HG03045 (cell line): Measurements from ENCODE around the gene NKX6-1.
A peak's percentile ranks its signal among the peaks of the same experiment; 100 is the strongest.

Experiments used
- ATAC-seq: cut with Tn5 transposase; IDR thresholded peaks from one replicate; pipeline ENCODE4 v1.9.1; 2021; ENCODE audit warnings: mild to moderate bottlenecking, moderate library complexity; ENCODE audit not compliant: unreplicated experiment

NKX6-1 gene

DNA sequence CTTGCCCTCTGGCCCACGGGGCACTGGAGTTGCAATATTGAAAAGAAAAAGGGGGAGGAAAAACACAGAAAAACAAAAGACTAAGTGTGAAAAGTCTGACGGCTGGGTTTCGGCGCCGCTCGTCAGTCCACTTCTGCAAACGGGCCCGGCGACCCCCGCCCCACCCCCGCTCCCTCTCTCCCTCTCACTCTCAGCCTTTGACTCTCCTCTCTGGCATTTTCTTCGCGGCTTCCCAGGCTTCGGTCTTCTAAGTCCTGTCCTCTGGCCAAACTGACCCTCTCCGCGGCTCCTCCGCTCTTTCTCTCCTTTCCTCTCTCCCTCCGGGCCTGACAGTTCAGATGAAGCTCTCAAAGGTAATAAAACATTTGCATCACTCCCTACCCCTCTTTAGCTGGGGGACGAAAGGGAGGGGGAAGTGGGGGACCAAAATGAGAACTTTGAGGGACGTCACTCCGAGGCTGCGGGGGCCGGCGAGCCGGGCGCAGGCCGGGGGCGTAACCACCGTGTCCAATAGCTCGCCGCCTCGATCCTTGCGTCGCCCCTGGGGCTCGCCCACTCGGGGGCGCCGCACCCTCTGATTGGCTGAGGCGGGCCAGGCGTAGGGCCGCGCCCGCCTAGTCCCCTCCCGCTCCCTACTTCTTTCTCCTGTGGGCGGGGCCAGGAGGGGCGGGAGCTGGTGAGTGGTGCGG is at the start of gene NKX6-1:
Gene NKX6-1, minus strand, starts transcription at position 358 of the 689 bp plus-strand sequence. CDS start 1,064 bp downstream, outside the sequence.
- ATAC-seq = no peak

DNA sequence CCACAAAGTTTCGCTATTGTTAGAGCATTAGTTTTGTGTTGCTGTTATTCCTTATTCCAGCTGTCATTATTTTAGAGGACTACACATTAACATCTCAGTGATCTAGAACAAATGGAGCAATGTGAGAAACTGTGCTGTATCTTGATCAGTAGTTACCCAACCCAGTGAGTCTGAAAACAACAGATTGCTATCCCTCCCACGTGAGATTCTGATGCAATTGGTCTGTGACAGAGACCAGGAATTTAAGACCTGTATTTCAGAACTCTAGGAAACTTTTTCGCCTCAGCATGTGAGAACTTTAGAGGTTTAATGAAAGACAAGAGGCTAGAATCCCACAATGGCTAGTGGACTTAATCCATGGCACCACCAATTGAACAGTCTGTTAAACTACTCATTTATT is 48.1 kb upstream of the NKX6-1 start:
- no peak for ATAC-seq

DNA sequence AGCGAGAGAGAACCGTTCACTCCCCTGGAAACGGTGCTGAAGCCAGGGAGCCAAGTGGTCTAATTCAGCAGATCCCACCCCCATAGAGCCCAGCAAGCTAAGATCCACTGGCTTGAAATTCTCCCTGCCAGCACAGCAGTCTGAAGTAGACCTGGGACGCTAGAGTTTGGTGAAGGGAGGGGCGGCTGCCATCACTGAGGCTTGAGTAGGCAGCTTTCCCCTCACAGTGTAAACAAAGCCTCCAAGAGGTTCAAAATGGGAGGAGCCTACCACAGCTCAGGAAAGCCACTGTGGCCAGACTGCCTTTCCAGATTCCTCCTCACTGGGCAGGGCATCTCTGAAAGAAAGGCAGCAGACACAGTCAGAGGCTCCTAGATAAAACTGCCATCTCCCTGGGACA is 46.0 kb upstream of the NKX6-1 start:
- no peak for ATAC-seq

DNA sequence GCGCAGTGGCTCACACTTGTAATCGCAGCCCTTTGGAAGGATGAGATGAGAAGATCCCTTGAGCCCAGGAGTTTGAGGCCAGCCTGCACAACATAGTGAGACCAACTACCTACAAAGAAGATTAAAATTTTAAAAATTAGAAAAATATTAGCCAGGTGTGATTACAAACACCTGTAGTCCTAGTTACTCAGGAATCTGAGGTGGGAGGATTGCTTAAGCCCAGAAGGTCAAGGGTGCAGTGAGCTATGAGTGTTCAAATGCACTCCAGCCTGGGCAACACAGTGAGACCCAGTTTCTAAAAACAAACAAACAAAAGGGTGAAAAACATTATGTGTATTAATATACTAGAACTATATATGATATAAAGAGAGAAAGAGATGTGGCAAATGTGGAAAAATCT is 36.8 kb upstream of the NKX6-1 start:
- ATAC-seq = no peak

DNA sequence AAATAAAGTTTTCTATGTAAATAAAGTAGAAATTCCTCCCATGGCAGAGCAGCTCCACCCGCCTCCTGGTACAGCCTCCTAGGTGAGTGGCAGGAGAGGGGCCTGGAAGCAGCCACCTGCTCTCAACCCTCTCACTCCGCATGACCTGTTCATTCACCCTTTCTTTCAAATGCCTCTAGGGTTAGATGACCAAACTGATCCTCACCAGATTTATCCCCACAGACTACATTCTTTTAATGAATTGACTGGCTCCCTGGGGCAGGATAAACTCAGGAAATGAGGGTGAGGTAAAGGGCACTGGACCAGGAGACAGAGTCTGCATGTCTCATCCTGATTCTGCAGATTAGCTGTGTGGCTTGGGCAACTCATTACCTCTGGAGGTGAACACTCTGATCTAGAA is 32.6 kb upstream of the NKX6-1 start:
- ATAC-seq = no peak

DNA sequence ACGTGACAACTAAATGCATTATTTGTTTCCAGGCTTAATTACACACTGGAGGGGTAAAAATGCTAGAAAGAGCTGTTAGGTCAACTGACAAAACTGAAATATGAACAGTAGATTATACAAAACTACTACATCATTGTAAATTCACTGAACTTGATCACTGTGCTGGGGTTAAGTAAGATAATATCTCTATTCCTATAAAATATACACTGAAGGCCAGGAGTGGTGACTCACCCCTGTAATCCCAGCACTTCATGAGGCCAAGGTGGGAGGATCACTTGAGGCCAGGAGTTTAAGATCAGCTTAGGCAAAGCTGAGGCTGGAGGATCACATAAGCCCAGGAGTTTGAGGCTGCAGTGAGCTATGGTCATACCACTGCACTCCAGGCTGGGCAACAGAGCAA is 31.8 kb upstream of the NKX6-1 start:
- no peak for ATAC-seq

DNA sequence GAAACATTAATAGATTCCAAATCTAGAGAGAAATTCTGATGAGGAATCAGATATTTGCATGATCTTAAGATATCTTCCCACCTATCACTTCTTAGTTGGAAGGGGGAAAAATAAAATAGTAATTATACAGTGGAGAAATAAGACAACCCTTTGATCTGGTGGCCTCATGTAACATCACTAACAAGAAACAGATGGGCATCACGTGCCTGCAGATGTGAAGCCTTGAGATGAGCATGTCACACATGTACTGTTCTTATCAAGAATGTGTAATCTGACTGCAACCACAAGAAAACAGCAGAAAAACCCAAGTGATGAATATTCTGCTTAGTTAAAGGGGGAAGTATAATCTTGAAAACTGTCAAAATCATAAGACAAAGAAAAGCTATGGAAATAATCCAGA is 31.4 kb upstream of the NKX6-1 start:
- ATAC-seq = no peak

DNA sequence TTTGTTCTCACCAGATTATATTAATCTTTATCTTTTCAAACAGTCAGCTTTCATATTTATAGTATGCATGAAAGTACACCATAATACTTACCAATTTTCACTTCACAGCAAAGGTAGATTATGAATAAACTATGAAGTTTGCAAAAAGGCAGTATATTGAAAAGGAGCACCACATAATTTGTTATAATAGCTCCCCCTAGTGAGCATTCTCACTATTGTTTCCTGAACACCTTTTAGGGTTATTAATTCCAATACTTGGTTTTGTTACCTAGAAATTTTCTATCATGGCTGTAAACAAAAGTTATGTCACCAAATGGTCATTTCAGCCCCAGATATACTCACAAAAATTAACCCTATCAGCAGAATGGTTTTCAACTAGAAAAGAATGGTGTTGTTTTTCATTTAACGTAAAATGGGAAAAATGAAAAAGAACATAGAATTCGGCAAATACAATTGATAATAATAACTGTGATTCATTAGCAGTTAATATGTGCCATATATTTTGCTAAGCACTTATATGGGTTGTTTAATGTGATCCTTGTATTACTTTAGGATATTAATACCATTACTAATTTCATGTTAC is 30.2 kb upstream of the NKX6-1 start:
- no peak for ATAC-seq

DNA sequence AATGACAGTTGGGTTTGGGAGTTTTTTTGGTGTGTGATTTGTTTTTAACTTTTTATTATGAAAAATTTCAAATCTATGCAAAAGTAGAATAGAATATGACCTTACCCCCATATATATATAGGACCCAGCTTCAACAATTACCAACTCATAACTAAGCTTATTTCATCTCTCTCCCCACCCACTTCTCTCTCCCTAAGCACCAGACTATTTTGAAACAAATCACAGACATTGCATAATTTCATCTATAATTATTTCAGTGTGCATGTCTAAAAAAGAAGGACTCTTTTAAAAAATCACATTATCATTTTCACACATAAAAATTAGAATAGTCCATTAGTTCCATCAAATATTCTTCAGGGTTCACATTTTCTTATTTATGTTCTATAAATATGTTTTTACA is 28.3 kb upstream of the NKX6-1 start:
- ATAC-seq = no peak

DNA sequence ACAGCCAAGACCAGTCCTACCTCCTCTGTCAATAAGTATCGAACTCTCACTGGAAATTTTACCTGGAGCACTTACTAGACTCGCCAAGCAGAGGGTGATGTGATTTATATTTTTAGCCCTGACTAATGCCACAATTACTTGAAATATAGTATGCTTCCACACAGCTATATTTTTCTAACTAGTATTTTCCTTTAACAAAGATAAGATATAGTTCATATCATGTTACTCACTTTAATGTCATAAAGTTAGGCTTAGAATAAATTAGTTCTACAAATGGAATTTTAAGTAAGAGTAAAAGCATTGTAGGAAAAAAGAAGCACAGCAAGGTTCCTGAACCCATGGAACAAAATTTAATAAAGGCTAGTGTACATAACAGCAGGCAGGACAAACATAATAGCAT is 16.0 kb upstream of the NKX6-1 start:
- ATAC-seq = no peak

DNA sequence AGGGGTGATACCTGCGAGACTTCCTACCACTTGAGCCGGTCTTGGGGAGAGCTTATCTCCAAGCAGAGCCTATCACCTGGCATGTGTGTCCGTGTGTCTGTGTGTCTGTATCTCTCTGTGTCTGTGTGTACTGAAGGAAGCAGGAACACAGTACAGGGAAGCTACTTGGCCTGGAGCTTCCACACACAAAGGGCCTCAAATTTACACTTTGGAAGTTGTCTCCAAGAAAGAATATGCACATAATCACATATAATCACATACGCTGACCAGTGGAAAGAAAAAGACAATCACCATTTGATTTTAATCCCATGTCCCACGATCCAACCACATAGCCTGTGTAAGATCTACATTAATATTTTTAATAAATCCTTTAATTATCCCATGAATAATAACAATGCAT is 13.2 kb upstream of the NKX6-1 start:
- no peak for ATAC-seq

DNA sequence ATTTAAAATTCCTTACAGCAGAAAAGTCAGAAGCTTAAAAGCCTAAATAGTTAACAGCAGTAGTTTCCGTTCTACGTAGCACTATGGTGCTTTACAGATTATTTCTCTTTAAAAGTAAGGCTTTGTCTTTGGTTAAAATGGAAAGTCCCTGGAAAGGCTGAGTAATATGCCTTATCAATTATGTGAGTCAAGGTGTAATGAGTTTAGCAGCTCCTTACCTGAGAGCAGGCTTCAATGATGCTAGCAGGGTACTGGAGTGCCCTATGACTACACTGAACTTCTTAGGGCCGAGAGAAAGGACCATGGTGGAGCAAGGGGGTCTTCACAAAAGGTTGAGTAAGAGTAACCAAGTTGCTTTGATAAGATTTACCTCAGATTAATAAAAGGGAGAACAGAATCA is 12.6 kb upstream of the NKX6-1 start:
- no peak for ATAC-seq

DNA sequence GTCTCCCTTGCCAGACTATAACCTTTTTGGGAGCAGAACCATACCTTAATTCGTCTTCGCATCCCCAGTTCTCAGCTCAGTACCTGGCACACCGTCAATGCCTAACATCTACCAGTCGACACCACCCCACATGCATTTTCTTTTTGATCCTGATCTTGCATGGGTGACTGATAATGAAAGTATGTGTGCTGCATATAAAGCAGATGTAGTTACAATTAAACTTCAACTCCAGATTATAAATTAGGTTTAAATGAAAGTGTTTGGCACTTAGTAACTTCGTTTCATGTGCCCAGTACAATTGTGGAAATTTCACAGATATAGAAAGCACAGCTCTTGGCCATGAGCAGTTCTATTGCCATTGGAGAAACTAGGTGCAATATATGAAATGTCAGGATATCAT is 8.8 kb upstream of the NKX6-1 start:
- ATAC-seq = no peak

DNA sequence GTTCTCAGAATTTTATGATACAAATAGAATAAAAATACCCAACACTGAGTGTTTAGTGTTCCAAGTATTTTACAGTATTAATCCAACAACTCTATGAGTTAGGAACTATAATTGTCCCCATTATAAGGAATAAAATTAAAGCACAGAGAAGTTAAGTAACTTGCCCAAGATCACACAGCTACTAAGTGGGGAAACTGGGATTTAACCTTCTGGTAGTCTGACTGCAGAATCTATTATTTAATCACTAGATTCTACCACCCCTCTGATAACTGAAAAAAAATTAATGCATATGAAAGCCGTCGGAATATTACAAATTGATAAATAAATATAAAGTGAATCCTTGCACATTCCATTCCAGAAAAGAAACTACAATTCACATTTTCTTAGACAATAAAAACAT is 5.7 kb upstream of the NKX6-1 start:
- no peak for ATAC-seq

DNA sequence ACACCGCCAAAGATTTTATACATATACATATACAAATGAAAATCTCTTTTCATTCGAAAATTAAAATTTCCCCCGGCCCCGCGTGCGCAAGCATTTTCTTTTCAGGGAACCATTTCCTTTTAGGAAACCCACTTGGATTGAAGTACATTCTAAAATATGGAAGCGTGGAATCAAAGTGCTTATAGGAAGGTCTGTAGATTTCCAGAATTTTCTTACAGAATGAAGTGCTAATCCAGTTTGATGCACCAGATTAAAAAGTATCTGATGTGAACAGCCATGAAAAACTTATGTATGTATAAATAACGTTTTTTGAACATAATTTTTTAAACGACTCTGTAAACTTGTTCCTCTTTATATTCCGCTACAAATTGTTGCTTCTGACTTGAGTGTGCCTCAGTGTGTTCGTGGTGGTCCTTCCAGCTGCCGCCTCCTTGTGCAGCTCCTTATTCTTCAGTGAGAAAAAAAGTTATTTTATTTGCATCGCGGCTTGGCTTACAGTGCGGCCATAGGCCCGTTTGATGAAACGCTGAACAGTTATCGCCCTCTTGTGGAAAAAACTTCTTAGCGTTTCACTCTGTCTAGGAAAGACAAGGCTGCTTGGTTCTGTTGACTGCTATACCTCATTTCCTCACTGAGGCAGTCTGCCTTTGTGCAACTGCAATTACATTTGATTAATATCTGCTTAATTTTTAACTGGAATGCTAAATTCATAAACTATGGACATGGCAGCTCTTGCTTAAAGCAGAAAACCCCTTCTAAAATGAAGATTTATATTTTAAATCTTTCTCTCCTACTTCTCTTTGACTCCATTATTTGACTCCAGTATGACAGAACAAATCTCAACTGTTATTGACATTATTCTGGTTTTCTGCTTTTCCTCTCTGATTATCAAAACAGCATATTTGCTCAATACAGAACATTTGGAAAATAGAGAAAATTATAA is 4.7 kb upstream of the NKX6-1 start:
- ATAC-seq = peak; percentile 67

DNA sequence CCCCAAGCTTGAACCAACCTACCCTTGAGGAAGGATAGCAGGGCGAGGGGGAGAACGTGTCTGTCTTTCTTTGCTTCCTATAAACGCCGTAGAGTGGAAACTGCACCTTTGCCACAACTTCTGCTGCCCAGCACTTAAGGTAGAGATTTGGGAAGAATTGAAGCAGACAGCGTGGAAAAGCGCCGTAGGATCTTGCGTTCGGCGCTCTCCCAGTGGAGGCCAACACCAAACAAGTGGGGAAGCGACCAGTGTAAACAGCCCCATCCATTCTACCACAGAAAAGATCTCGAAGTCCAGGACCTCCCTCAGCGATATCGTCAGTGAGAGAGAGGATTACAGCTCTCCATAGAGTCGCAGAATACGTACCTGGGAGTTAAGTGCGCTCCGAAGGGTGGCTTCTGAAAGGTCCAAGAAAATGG is 3.9 kb upstream of the NKX6-1 start:
- no peak for ATAC-seq

DNA sequence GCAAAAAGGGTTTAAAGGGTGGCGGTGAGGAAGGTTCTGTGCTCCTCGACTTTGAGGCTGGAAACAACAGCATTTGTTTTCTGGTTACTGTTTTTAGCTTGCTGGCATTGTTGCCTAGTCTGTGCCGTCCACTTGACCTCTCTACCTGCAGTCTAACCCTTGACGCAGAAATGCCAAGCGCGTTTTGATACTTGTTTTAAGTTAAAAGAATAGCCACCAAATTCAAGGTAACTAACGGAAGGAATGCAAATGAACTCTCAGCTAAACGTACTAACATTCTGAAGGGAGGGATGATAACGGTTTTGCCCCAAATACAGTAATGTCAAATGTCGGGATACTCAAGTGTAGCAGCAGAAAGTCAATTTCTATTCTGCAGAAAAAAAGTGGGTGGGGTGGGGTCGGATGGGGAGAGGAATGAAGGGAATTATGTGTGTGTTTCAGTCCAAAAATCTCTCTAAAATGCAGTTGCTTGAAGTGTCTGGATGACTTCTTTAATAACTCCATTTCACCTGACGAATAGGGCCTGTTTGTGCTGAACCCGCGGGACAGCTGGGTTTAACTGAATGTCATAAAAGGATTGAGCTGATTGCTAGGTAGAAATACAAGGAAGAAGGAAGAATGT is 3.4 kb upstream of the NKX6-1 start:
- no peak for ATAC-seq

DNA sequence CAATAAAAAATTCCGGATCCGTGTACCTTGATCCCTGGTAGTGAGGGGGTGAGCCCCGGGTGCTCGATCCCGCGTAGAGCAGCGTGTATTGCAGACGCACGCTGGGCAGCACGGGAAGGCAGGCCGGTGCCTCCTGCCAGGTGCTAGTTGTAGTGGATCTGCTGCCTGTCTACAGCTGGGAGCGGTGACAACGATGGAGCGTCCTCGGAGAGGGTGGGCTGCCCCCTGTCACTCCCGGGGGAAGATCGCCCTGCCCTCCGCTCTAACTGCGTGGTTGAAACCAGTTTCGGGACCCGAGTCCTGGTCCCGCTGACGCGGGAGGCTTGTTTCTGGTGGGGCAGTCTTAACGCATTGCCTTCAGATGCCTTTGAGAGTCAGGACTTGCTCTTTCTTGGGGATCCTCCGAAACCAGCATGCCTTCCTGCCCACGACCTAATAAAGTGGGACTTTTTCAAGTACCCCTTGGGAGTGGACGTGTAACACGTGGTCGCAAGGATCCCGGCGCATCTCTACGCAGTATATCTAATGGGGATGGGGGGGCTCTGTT is 2.7 kb upstream of the NKX6-1 start:
- no peak for ATAC-seq

DNA sequence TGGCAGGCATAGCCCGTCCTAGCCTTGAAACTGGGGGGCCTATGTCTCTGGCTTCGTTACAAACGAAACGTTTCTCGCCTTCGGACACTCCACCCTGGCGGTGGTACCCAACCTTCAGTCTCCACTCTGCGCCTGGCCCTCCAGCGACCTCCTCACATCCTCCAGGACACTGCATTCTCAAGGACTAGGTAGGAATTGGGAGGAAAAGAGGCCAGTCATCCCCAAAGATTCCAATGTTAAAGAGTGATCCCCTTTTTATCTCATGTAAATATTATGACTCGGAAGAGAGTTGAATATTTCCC is 2.1 kb upstream of the NKX6-1 start:
- no peak for ATAC-seq

DNA sequence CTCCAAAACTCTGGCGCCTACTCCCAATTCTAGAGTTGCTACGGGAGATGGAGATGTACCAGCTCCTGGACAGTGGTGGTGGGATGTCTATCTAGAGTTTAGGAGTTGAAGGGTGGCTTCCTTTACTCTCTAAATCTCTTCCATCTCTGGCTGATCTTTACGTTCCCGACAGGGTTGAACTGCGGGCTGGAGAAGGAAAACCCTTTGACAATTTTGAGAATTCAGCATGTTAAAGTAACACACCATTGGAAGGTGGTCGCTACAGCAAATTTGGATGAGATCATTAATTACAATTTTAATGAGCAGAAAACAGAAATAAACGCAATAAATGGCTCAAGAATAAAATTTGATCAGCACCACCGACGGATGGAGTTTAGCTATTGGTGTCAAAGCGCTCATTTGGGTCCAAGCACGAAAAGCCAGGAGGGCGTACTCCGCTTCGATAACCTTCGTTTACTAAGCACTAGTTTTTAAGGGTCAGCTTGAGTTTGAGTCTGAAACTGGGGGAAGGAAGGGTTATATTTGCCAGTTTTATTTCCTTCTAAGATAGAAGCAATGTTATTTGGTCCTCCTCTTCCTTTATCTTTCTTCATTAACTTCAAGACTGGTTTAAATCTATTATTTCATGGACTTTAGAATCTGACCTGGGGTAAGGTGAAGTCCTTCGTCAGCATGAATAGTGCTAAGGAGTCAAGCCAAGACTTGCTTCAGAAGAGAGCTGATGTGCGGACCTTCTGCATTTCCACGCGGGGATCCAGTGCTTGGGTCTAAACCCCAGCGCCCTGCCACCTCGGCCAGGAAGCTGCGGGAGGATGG is 1.5 kb upstream of the NKX6-1 start:
- ATAC-seq = no peak

DNA sequence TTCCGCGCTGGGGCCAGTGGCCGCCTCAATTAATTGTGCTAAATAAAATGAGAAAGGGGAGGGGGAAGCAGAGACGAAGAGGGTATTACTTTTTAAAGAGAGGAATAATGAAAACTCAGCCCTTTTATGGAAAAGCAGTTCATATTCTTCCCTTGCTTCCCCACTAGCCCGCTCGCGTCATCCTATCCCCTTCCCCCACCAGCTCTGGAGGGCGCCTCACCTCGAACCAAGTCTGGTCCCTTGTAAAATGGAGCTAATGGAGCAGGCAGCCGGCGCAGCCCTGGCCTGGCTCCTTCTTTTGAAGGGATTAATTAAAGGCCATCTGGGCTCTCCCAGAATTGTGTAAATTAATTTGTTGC is 511 bp upstream of the NKX6-1 start:
- ATAC-seq = no peak
